Ovary (tissue), 3 donors: Measurements from ENCODE around the gene TRIM44.

ENCODE experiments used
- CTCF ChIP-seq, 3 donors: fragments of 450-650 bp in 2 of 3; fragments of 200-600 bp in 1 of 3; IDR thresholded peaks; one replicate each; pipeline versions ENCODE4 v1.5.1 to v1.8.0; 2016 to 2022; ENCODE audit warnings: antibody characterized with exemption in 3 of 3, mild to moderate bottlenecking in 1 of 3
- EP300 ChIP-seq: sonication (generic); formaldehyde crosslinking; IDR thresholded peaks from one replicate; pipeline ENCODE4 v1.6.1; 2017; ENCODE audit warnings: antibody characterized with exemption
- POLR2A ChIP-seq: fragments of 450-650 bp; IDR thresholded peaks from one replicate; pipeline ENCODE4 v1.6.1; 2017; ENCODE audit warnings: antibody characterized with exemption, mild to moderate bottlenecking, moderate library complexity
- donor health status: DM: no; HTN: no; CAD: no.

GRCh38 chr11:35866601-35867000 is 204.0 kb downstream of the TRIM44 start:
- TF ChIP-seq POLR2A (no peak), CTCF (IDR thresholded peaks at IDR 0.05) (no peak), EP300 (no peak)
